Activated CD4-positive, alpha-beta memory T cell treated with anti-CD3 and anti-CD28 coated beads, Interleukin-2, amount 10 ng/mL, durations not matched to agents 7 days and 5 days (primary cell): Measurements from ENCODE around the gene CCDC149. TPM values are rescaled to one million over a fixed set of nuclear protein-coding genes. Genes with fewer than 3 reads are reported as not detected.

ENCODE experiments used
- CTCF ChIA-PET: fragments of 350-600 bp; sonication (Branson Sonifier 250); formaldehyde crosslinking; loops from one replicate; lab custom pipeline; 2021; ENCODE audit warnings: antibody characterized with exemption, inconsistent platforms; lab: Charles Lee
- POLR2A ChIA-PET: fragments of 350-600 bp; sonication (Branson Sonifier 250); formaldehyde crosslinking; loops from one replicate; lab custom pipeline; 2021; ENCODE audit warnings: antibody characterized with exemption; lab: Charles Lee
- DNase-seq: peaks from one replicate; pipeline ENCODE4 v3.0.0-alpha.2; 2020
- H3K27ac Mint-ChIP-seq: one replicate; pipeline ENCODE4 v1.8.0; 2021; ENCODE audit warnings: mild to moderate bottlenecking, mixed read lengths
- H3K27me3 Mint-ChIP-seq: one replicate; pipeline ENCODE4 v1.8.0; 2021; ENCODE audit warnings: mixed read lengths
- H3K36me3 Mint-ChIP-seq: one replicate; pipeline ENCODE4 v1.8.0; 2021; ENCODE audit warnings: low read depth, mixed read lengths
- H3K4me1 Mint-ChIP-seq: one replicate; pipeline ENCODE4 v1.8.0; 2021; ENCODE audit warnings: mixed read lengths
- H3K4me3 Mint-ChIP-seq: one replicate; pipeline ENCODE4 v1.8.0; 2021; ENCODE audit warnings: mild to moderate bottlenecking, mixed read lengths
- H3K9me3 Mint-ChIP-seq: one replicate; pipeline ENCODE4 v1.8.0; 2021; ENCODE audit warnings: mixed read lengths
- total RNA-seq, 2 experiments: library from RNA; stranded (reverse); gene quantifications; one replicate each; pipeline ENCODE4 v1.2.3, GENCODE V29; 2021

Gene CCDC149
- total RNA-seq, 2 experiments from 2014 or later: not detected

DNA sequence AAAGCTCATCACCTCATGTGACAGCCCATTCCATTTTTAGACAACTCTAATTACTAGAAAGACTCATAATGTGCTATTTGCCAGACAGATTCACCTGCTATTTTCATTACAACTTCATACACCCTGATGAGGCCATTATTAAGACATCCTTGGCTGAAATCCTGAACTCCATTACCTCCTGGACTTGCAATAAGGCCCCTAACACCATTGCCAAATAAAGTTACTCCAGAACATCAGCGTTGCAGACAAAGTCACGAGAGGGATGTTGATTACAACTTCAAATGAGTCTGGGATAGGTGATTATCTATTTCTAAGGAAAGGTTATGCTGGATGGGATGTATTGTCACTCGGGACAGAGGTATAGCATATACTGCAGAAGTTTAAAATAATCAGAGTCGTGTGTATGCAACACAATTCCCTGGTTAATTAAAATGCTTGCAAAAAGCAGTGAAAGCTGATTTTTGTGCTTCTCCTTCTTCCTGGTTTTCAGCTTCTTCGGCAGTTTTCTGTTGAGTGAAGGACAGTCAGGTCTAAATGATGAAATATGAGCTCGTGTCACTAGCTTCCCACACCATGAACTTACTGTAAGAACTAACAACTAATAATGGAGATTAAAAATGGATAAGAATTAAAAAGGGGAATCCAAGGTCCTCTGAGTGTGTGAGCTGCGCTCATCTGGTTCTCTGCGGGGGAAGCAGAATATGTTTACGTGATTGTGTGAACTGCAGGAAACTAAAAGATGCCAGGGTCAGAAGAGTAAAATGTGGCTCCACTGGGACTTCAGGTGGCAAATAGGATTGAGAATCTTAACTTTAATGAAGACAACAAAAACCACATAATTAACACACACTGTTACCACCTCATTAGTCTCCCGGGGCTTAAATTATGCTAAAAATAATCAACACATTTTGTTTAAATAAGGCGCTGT lies 135.0 kb downstream of the CCDC149 start:
- CTCF ChIA-PET: no interaction called here
- Mint-ChIP-seq H3K4me3 (no peak overlapping the region), H3K9me3 (no peaks in the 10 kb centered on the region), H3K27ac (no peak overlapping the region), H3K4me1 (no peaks in the 10 kb centered on the region), H3K36me3 (no peaks in the 10 kb centered on the region), H3K27me3 (no peaks in the 10 kb centered on the region)
- POLR2A ChIA-PET: no interaction called here
- no peak for DNase-seq

DNA sequence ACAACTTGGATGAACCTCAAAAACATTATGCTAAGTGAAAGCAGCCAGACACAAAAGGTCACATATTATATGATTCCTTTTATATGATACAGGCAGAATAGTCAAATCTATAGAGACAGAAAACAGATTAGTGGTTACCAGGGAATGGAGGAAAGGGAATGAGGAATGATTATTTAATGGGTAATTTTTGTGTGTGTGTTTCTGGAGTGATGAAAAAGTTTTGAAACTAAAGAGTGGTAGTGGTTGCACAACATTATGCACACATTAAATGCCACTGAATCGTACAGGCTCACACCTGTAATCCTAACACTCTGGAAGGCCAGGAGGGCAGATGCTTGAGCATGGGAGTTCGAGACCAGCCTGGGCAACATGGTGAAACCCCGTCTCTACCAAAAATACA lies 137.1 kb downstream of the CCDC149 start:
- no peak overlapping the region for H3K27ac Mint-ChIP-seq
- DNase-seq: no peak
- H3K4me3 Mint-ChIP-seq: no peak overlapping the region
- H3K27me3 Mint-ChIP-seq: no peaks in the 10 kb centered on the region
- peaks cover 4% of the 10 kb centered on the region for H3K9me3 Mint-ChIP-seq
- H3K36me3 Mint-ChIP-seq: no peaks in the 10 kb centered on the region
- ChIA-PET CTCF (no interaction called here), POLR2A (no interaction called here)
- no peaks in the 10 kb centered on the region for H3K4me1 Mint-ChIP-seq

DNA sequence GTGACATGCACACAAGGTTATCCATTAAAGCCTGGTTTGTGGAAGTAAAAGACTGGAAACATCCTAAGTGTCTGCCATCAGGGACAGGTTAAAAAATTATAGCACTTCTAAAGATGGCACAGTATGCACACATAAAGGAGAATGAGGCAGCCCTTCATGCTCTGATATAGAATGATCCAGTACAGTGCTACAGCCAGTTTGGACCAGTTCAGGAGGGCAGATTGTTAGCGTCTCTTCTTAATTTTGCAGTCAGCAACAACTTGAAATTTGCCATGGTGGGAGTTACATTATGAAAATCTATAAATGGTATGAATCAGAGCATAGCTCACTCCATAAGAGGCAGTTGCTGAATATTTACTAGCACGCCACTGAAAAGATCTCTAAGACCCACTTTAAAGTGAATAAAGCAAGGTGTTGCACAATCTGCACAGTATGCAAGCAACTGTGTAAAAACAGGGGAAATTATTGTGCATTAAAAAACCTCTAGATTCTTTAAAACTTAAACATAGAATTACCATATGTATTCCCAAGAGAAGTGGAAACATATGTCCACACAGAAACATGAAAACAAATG lies 137.7 kb downstream of the CCDC149 start:
- Mint-ChIP-seq H3K4me1 (peaks cover 1% of the 10 kb centered on the region), H3K9me3 (peaks cover 4% of the 10 kb centered on the region), H3K4me3 (no peak overlapping the region), H3K27me3 (no peaks in the 10 kb centered on the region), H3K36me3 (no peaks in the 10 kb centered on the region), H3K27ac (no peak overlapping the region)
- DNase-seq: no peak
- POLR2A ChIA-PET: no interaction called here
- CTCF ChIA-PET: no interaction called here

DNA sequence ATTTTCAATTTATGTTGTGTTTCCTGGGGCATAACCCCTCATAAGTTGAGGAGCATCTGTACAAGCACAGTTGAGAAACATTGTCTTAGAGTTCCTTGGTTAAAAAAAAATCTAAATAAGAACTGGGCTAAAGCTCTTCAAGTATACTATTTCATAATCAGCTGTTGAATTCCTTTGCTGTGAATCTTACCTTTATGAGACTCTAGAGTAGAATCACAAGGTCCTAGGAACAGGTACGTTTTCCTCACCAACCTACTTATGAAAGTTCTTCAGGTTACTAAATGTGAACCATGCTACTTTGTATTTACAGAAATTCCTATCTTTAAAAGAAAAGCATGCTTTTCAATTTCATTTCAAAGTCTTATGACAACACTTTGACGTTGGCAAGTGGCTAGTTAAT lies 138.4 kb downstream of the CCDC149 start:
- no peak overlapping the region for H3K27ac Mint-ChIP-seq
- POLR2A ChIA-PET: no interaction called here
- H3K4me1 Mint-ChIP-seq: peaks cover 6% of the 10 kb centered on the region
- DNase-seq: no peak
- H3K9me3 Mint-ChIP-seq: peaks cover 4% of the 10 kb centered on the region
- no peaks in the 10 kb centered on the region for H3K36me3 Mint-ChIP-seq
- H3K27me3 Mint-ChIP-seq: no peaks in the 10 kb centered on the region
- no peak overlapping the region for H3K4me3 Mint-ChIP-seq
- CTCF ChIA-PET: no interaction called here

DNA sequence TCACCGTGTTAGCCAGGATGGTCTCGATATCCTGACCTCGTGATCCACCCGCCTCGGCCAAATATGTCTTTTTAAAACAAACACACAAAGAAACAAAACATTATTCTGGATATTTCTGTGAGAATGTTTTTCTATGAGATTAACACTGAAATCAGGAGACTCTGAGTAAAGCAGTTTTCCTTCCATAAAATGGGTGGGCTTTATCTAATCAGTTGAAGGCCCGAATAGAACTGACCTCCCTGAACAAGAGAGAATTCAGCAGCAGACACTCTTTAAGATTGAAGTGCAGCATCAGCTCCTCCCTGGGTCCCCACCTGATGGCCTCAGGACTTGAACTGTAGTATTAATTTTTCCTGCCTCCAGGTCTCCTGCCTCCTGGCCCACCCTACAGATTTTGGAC lies 139.9 kb downstream of the CCDC149 start:
- H3K27me3 Mint-ChIP-seq: no peaks in the 10 kb centered on the region
- no peaks in the 10 kb centered on the region for H3K36me3 Mint-ChIP-seq
- H3K9me3 Mint-ChIP-seq: peaks cover 4% of the 10 kb centered on the region
- peaks cover 8% of the 10 kb centered on the region for H3K4me1 Mint-ChIP-seq
- ChIA-PET POLR2A (no interaction called here), CTCF (no interaction called here)
- no peak for DNase-seq
- no peak overlapping the region for H3K27ac Mint-ChIP-seq
- H3K4me3 Mint-ChIP-seq: no peak overlapping the region

DNA sequence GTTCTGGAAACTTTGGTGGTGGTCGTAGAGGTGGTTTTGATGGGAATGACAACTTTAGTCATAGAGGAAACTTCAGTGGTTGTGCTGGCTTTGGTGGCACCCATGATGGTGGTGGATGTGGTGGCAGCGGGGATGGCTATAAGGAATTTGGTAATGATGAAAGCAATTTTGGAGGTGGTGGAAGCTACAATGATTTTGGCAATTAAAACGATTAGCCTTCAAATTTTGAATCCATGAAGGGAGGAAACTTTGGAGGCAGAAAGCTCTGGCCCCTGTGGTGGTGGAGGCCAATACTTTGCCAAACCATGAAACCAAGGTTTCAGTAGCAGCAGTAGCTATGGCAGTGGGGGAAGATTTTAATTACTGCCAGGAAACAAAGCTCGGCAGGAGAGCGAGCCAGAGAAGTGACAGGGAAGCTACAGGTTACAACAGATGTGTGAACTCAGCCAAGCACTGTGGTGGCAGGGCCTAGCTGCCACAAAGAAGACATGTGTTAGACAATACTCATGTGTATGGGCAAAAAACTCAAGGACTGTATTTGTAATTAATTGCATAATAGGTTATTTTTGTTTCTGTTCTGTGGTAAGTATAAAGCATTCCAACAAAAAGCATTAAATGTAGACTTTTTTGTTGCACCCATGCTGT lies 140.7 kb downstream of the CCDC149 start:
- H3K9me3 Mint-ChIP-seq: peaks cover 4% of the 10 kb centered on the region
- no peaks in the 10 kb centered on the region for H3K27me3 Mint-ChIP-seq
- H3K27ac Mint-ChIP-seq: no peak overlapping the region
- H3K4me3 Mint-ChIP-seq: no peak overlapping the region
- POLR2A ChIA-PET: no interaction called here
- CTCF ChIA-PET: no interaction called here
- no peaks in the 10 kb centered on the region for H3K36me3 Mint-ChIP-seq
- H3K4me1 Mint-ChIP-seq: peaks cover 8% of the 10 kb centered on the region
- DNase-seq: no peak

DNA sequence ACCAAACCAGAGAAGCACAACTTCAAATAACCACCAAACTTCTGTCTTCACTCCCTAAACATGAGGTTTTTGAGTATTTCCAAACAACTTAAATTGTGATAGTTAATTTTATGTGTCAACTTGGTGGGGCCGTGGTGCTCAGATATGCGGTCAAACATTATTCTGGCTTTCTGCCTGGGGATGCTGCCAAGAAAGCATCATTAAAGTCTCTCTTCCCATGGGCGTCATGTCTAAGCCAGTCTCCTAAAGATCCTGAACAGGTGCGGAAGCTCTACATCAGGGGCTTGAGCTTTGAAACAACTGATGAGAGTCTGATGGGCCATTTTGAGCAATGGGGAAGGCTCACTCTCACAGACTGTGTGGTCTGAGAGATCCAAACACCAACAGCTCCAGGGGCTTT lies 141.6 kb downstream of the CCDC149 start:
- Mint-ChIP-seq H3K4me3 (no peak overlapping the region), H3K4me1 (peaks cover 8% of the 10 kb centered on the region), H3K9me3 (peaks cover 4% of the 10 kb centered on the region), H3K27ac (no peak overlapping the region), H3K36me3 (no peaks in the 10 kb centered on the region), H3K27me3 (no peaks in the 10 kb centered on the region)
- CTCF ChIA-PET: no interaction called here
- POLR2A ChIA-PET: no interaction called here
- DNase-seq: no peak

DNA sequence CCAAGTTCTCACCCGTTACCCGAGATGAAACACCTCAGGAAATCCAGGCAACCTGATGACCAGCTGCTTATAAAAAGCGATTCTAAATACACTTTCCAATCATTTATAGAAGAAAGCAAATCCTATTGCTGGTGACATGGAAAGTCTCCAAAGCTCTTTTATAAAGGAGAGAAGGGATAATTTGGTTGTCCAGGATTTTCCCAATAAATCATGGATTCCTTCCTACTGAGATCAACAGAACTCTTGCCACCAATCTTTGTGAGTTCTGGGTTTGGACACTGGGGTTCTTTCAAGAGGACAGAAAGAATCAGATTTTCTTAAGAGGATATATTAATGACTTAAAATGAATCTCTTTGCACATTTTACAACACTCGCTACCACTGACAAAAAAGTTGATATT lies 142.2 kb downstream of the CCDC149 start:
- no peaks in the 10 kb centered on the region for H3K36me3 Mint-ChIP-seq
- H3K9me3 Mint-ChIP-seq: peaks cover 4% of the 10 kb centered on the region
- peaks cover 8% of the 10 kb centered on the region for H3K4me1 Mint-ChIP-seq
- H3K27ac Mint-ChIP-seq: no peak overlapping the region
- ChIA-PET POLR2A (no interaction called here), CTCF (no interaction called here)
- H3K4me3 Mint-ChIP-seq: no peak overlapping the region
- no peak for DNase-seq
- no peaks in the 10 kb centered on the region for H3K27me3 Mint-ChIP-seq

DNA sequence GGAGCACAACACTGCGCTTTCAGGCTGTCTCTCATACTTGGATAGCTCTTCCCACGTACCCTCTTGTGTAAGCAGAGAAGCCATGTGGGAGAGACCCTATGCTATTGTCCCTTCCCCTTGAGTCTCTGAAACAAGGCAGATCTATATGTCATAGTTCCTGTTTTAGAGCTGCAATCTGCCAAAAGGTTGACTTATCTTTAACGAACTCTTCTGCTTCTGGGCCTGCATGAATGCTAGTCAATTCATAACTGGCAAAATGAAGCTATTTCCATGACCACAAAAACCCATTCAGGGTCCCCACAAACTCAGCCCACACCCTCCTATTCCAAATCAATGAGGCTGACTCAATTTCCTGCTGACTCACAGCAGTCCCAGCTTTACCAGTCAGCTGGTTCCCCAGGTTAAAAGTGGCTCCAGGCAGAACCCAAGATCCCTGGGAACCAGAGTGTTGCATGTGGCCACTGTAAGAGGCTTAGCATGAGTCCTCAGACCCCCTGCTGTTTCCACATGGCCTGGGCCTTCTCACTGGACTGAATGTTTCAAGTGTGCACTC lies 142.7 kb downstream of the CCDC149 start:
- DNase-seq: no peak
- Mint-ChIP-seq H3K27me3 (no peaks in the 10 kb centered on the region), H3K4me1 (peaks cover 8% of the 10 kb centered on the region), H3K9me3 (peaks cover 4% of the 10 kb centered on the region), H3K4me3 (no peak overlapping the region), H3K36me3 (no peaks in the 10 kb centered on the region), H3K27ac (no peak overlapping the region)
- ChIA-PET POLR2A (no interaction called here), CTCF (no interaction called here)

DNA sequence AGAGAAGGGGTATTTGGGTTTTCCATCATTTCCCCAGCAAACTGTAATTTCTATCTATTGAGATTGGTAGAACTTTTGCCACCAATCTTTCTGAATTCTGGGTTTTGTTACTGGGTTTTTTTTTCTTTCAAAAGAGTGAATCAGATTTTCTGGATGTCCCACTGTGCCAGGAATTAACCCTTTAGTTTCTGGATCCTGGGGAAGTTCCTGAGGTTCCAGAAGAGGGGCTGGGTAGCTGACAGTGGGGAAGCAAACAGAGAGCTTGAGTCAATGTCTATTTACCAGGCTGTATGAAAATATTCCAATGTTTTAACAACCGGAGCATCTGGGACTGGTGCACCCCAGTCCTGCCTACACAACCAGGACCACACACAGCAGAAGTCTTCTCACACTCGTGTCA lies 143.3 kb downstream of the CCDC149 start:
- Mint-ChIP-seq H3K4me3 (no peak overlapping the region), H3K9me3 (peaks cover 4% of the 10 kb centered on the region), H3K36me3 (no peaks in the 10 kb centered on the region), H3K27me3 (no peaks in the 10 kb centered on the region), H3K27ac (no peak overlapping the region), H3K4me1 (peaks cover 8% of the 10 kb centered on the region)
- CTCF ChIA-PET: no interaction called here
- POLR2A ChIA-PET: no interaction called here
- no peak for DNase-seq

DNA sequence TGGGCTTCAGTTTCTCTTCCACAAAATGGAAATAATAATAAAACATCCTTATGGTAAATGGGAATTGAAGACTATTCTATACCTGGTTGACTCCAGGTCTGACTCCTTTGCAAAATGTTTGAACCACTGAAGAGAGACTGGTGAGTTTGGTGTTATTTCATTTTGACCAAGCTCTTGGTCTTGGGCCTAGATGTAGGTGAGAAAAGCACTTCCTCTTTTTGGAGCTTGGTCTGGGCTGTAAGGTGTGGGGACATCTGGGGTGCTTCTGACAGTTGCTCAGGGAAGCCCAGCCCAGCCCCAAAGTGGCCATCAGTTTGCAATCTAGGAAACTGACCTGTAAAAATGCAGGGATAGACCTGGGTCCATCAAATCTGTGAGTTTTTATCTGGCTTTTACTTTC lies 144.2 kb downstream of the CCDC149 start:
- no peak overlapping the region for H3K4me3 Mint-ChIP-seq
- no peak for DNase-seq
- H3K27ac Mint-ChIP-seq: no peak overlapping the region
- ChIA-PET POLR2A (no interaction called here), CTCF (no interaction called here)
- no peaks in the 10 kb centered on the region for H3K36me3 Mint-ChIP-seq
- peaks cover 4% of the 10 kb centered on the region for H3K9me3 Mint-ChIP-seq
- H3K4me1 Mint-ChIP-seq: peaks cover 8% of the 10 kb centered on the region
- H3K27me3 Mint-ChIP-seq: no peaks in the 10 kb centered on the region

DNA sequence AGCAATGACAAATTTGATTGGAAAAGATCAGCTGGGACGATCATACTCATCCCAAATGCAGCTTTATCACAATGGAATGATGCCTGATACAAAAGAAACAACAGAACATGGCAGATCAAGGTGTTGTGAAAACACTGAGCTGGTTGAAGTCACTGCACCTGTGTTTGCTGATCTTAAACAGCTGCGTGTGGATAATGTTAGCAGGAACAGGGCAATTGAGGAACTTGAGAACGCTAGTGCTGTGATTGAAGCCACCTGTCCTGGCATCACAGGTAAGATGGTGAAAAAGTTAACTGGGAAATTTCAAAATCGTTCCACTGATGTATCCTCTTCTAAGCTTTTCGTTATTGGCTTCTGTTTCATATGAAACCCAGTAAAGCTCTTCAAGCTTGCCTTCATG lies 144.8 kb downstream of the CCDC149 start:
- Mint-ChIP-seq H3K9me3 (peaks cover 4% of the 10 kb centered on the region), H3K36me3 (no peaks in the 10 kb centered on the region), H3K27me3 (no peaks in the 10 kb centered on the region), H3K4me1 (peaks cover 8% of the 10 kb centered on the region), H3K27ac (no peak overlapping the region), H3K4me3 (no peak overlapping the region)
- CTCF ChIA-PET: no interaction called here
- DNase-seq: no peak
- POLR2A ChIA-PET: no interaction called here

DNA sequence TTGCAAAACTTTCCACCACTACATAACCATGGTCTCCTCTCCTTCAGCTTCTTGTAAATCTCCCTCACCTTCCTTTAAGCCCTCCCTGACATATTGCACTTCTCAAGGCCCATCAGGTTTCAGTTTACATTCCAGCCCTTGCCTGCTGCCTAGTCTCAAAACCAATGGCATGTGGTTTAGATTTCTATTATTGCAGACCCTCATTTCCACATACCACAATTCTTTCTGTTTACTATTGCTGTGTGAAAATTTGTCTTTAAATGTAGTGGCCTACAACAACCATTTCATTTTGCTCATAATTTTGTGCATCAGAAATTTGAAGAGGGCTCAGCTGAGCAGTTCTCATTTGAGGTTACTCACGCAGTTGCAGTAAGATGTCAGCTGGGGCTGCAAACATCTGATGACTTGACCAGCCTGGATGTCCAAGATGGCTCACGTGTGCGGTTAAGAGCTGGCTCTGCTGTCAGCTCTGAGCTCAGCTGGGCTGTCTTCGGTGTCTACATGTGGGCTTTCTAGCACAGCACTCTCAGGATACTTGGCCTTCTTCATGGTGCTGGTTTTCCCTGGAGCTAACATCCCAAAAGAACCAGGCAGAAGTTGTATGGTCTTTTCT lies 147.4 kb downstream of the CCDC149 start:
- Mint-ChIP-seq H3K27me3 (no peaks in the 10 kb centered on the region), H3K27ac (no peak overlapping the region), H3K9me3 (no peaks in the 10 kb centered on the region), H3K4me3 (no peak overlapping the region), H3K4me1 (peaks cover 8% of the 10 kb centered on the region), H3K36me3 (no peaks in the 10 kb centered on the region)
- DNase-seq: no peak
- CTCF ChIA-PET: no interaction called here
- POLR2A ChIA-PET: no interaction called here
